Kidney (tissue), 14 donors: ENCODE measurements around the gene ITGB8. TPM values are rescaled to one million over a fixed set of nuclear protein-coding genes. Genes with fewer than 3 reads are reported as not detected.
"Not testable (repeated sequence)": the region's sequence is repeated elsewhere in the genome, so short reads cannot be mapped to it uniquely, and the experiment has no call there.

Experiments used
- DNase-seq, 5 donors: peaks; one replicate each; pipeline ENCODE4 v3.0.0-alpha.2; 2013 to 2020
- FAIRE-seq: peaks from 2 replicates; lab custom pipeline; 2012; peaks lifted over from hg19 to GRCh38; lab: Jason Lieb, UNC
- H3K27ac ChIP-seq, 2 donors: one replicate each; pipeline ENCODE4 v1.7.0; 2013; ENCODE audit warnings: low read depth in 2 of 2, low read length in 2 of 2, inconsistent platforms in 1 of 2
- H3K27me3 ChIP-seq: one replicate; pipeline ENCODE4 v1.7.1; 2013; ENCODE audit warnings: low read length, inconsistent platforms; ENCODE audit not compliant: control insufficient read depth, insufficient read depth
- H3K36me3 ChIP-seq, 3 donors: one replicate each; pipeline versions ENCODE4 v1.7.0 to v1.7.1; 2013; ENCODE audit warnings: low read length in 3 of 3, control low read depth in 1 of 3, inconsistent platforms in 1 of 3; ENCODE audit not compliant: insufficient read depth in 3 of 3, control insufficient read depth in 2 of 3
- H3K4me1 ChIP-seq, 3 donors: one replicate each; pipeline versions ENCODE4 v1.7.0 to v1.7.1; 2013; ENCODE audit warnings: low read length in 3 of 3, inconsistent platforms in 1 of 3, low read depth in 1 of 3; ENCODE audit not compliant: control insufficient read depth in 2 of 3, insufficient read depth in 2 of 3
- H3K4me3 ChIP-seq, 3 donors: one replicate each; pipeline versions ENCODE4 v1.7.0 to v1.8.1; 2013; ENCODE audit warnings: low read length in 3 of 3, control low read depth in 1 of 3, inconsistent platforms in 1 of 3
- H3K9ac ChIP-seq, 3 donors: one replicate each; pipeline versions ENCODE4 v1.7.0 to v1.7.1; 2013; ENCODE audit warnings: low read length in 3 of 3, control low read depth in 1 of 3, inconsistent platforms in 1 of 3
- H3K9me3 ChIP-seq, 3 donors: one replicate each; pipeline versions ENCODE4 v1.7.0 to v1.7.1; 2013; ENCODE audit warnings: low read length in 3 of 3, control low read depth in 1 of 3, inconsistent platforms in 1 of 3; ENCODE audit not compliant: control insufficient read depth in 2 of 3, insufficient read depth in 1 of 3
- CTCF ChIP-seq: IDR thresholded peaks from 3 replicates; pipeline ENCODE4 v1.5.1; 2012; ENCODE audit warnings: mild to moderate bottlenecking, moderate library complexity, borderline replicate concordance; ENCODE audit not compliant: insufficient read depth; ENCODE audit errors: extremely low read depth
- intact Hi-C: fragments of 100-400 bp; cut with DNase I; formaldehyde crosslinking; loops from one replicate; pipeline ENCODE4 v1.11.1; 2022
- polyA plus RNA-seq: library from polyadenylated mRNA; stranded (reverse); fragments of 350-450 nt; fragmentation: Illumina TruSeq; extraction: RNeasy Lipid Tissue Mini Kit (QIAGEN cat#74804); gene quantifications from one replicate; pipeline ENCODE4 v1.2.3, GENCODE V29; 2014; ENCODE audit warnings: low read depth, low replicate concordance; ENCODE audit not compliant: insufficient read depth
- total RNA-seq: library from RNA; stranded (reverse); fragmentation: NEBNext Ultra II Directional; extraction: Animal tissue kit (Norgen Biotek cat#: 25700); gene quantifications from one replicate; pipeline ENCODE4 v1.2.1, GENCODE V29; 2021
- donor health status: control.
- donor health status: control.
- donor health status: control.
- donor health status: control.
- donor health status: control.
- donor health status: DM: yes; HTN: yes; CAD: no.
- donor health status: Normal renal cell carcinoma (clear cell type).

Gene ITGB8
- total and polyA plus RNA-seq, 2 donors from 2014 or later, result 10.3 to 213 TPM

- no peak overlapping the region for H3K4me3 ChIP-seq
- FAIRE-seq (no peak), DNase-seq (no peak)
- H3K4me1 ChIP-seq, result no peaks in the 10 kb centered on the region
- no peak for TF ChIP-seq CTCF
- H3K9ac ChIP-seq, result no peak overlapping the region
- intact Hi-C loops, result no loop called here
- no peaks in the 10 kb centered on the region for H3K27me3 ChIP-seq
- H3K36me3 ChIP-seq, result peaks cover 12 to 21% (median 12%) of the 10 kb centered on the region in 3 donors
- no peaks in the 10 kb centered on the region for H3K9me3 ChIP-seq
- H3K27ac ChIP-seq, result no peak overlapping the region
These were observed 50.8 kb downstream of the ITGB8 start for GRCh38 chr7:20381406-20382034.

- no peak for FAIRE-seq
- no peak overlapping the region for H3K9ac ChIP-seq
- intact Hi-C loops, result no loop called here
These were observed 52.7 kb downstream of the ITGB8 start for GRCh38 chr7:20383351-20383750.

GRCh38 chr7:20385126-20385525, 54.4 kb downstream of the ITGB8 start:
- no peaks in the 10 kb centered on the region for H3K27me3 ChIP-seq
- intact Hi-C loops, result no loop called here
- H3K4me3 ChIP-seq, result no peak overlapping the region
- no peaks in the 10 kb centered on the region for H3K4me1 ChIP-seq
- H3K9ac ChIP-seq, result no peak overlapping the region
- DNase-seq, result no peak
- FAIRE-seq, result no peak
- H3K36me3 ChIP-seq, result peaks cover 10 to 18% (median 13%) of the 10 kb centered on the region in 3 donors
- H3K27ac ChIP-seq, result no peak overlapping the region
- TF ChIP-seq CTCF, result no peak
- no peaks in the 10 kb centered on the region for H3K9me3 ChIP-seq

More at GRCh38 chr7:20383351-20383750, 52.7 kb downstream of the ITGB8 start:
- H3K4me1 ChIP-seq, result no peaks in the 10 kb centered on the region
- H3K9me3 ChIP-seq, result no peaks in the 10 kb centered on the region
- no peak for DNase-seq
- no peaks in the 10 kb centered on the region for H3K27me3 ChIP-seq
- TF ChIP-seq CTCF, result no peak
- no peak overlapping the region for H3K4me3 ChIP-seq
- H3K27ac ChIP-seq, result no peak overlapping the region
- H3K36me3 ChIP-seq, result peaks cover 12 to 21% (median 13%) of the 10 kb centered on the region in 3 donors

GRCh38 chr7:20388084-20388483, 57.4 kb downstream of the ITGB8 start:
- intact Hi-C loops, result no loop called here
- DNase-seq, result peak in 2 of 5 donors; percentile 21 to 62
- Histone ChIP-seq H3K9me3 (no peaks in the 10 kb centered on the region), H3K4me1 (peaks cover 0 to 4% (median 0%) of the 10 kb centered on the region in 3 donors), H3K36me3 (peaks cover 5 to 8% (median 6%) of the 10 kb centered on the region in 3 donors), H3K4me3 (no peak overlapping the region), H3K9ac (no peak overlapping the region), H3K27me3 (no peaks in the 10 kb centered on the region), H3K27ac (no peak overlapping the region)
- FAIRE-seq, result no peak
- no peak for TF ChIP-seq CTCF

- H3K27me3 ChIP-seq, FAIRE-seq, H3K9ac ChIP-seq, H3K4me1 ChIP-seq, intact Hi-C loops, H3K9me3 ChIP-seq, H3K4me3 ChIP-seq, DNase-seq, H3K36me3 ChIP-seq, H3K27ac ChIP-seq: not testable (repeated sequence)
These were observed 58.5 kb downstream of the ITGB8 start for GRCh38 chr7:20389192-20389591.
